ENCODE measurements around the gene CLEC20A.
"Not testable (repeated sequence)": the region's sequence is repeated elsewhere in the genome, so short reads cannot be mapped to it uniquely, and the experiment has no call there.

CLEC20A gene

DNA sequence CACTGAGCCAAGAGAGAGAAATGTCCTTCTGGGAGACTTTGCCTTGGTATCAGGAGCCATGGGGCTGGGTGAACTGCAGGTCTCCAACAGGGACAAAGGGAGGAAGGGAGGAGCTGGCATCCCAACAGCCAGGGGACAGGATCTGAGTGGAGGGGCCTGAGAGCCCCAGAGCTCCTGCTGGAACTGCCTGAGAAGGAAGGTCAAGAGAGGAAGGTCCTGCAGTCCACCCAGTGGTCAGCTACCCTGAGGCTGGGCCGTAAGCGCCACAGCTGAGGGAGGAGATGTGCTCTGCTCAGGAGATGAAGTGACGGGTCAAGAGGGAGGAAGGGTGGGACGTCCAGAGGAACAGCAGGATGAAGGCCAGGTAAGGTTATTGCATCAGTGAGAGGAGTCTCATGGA lies 7.5 kb upstream of the CLEC20A start:
- no peak for DNase-seq (ENCODE audit: extremely low read depth, low read depth)
- no peak for TF ChIP-seq CTCF (IDR thresholded peaks at IDR 0.05; ENCODE audit: low read depth, low read length)

DNA sequence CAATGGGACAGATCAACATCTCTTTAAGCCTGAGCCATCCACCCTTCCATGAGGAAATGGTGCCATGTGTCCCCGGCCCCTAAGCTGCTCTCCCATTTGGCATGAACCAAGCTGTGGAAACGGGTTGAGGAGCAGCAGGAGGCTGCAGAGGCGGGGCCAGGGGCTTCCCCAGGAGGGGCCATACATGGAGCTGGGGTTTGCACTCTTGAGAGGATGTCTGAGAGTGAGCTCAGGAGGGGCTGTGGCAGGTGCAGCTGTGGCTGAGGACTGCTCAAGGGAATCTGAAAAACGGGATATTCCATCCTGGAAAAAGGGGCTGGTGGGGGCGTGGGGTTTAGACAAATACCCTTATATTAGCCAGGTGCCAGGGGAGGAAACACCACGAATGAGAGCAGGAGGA lies 7.1 kb upstream of the CLEC20A start:
- no peak for DNase-seq (ENCODE audit: extremely low read depth, low read depth)
- TF ChIP-seq CTCF (IDR thresholded peaks at IDR 0.05; ENCODE audit: low read depth, low read length): no peak

DNA sequence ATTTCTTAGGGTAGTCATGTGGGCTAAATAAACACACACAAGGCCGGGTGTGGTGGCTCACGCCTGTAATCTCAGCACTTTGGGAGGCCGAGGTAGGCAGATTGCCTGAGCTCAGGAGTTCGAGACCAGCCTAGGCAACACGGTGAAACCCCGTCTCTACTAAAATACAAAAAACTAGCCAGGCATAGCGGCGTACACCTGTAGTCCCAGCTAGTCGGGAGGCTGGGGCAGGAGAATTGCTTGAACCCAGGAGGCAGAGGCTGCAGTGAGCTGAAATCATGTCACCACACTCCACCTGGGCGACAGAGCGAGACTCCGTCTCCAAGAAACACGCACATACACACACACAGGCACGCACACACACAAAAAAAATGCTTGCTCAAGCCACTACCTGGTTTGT lies 6.6 kb upstream of the CLEC20A start:
- not testable (repeated sequence) for DNase-seq (ENCODE audit: extremely low read depth, low read depth)

DNA sequence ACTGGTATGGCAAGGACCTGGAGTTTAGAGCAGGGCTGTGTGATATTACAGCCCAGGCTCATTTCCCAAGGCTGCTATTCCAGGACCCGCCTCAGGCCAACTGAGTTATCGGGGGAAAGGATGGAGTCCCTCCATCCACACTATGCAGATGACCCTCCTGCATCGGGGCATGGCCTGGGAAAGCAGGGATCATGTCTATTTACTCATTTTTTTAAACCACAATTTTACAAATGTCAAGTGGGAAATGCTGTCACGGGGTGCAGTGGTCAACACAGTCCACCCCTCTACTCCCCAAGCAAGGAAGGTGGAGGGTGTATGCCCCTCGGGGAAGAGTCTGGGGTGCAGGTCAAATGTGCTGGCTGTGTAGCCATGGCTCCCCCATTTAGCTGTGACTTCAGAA lies 6.1 kb upstream of the CLEC20A start:
- TF ChIP-seq CTCF (IDR thresholded peaks at IDR 0.05; ENCODE audit: low read depth, low read length): no peak
- no peak for DNase-seq (ENCODE audit: extremely low read depth, low read depth)

- DNase-seq (ENCODE audit: extremely low read depth, low read depth): no peak
- no peak for TF ChIP-seq CTCF (IDR thresholded peaks at IDR 0.05; ENCODE audit: low read depth, low read length)
Measured at GRCh38 chr1:178502330-178502714, 5.6 kb upstream of the CLEC20A start.

GRCh38 chr1:178501705-178502329 lies 5.1 kb upstream of the CLEC20A start:
- TF ChIP-seq CTCF (IDR thresholded peaks at IDR 0.05; ENCODE audit: low read depth, low read length): peak; percentile 93
- peak; percentile 15 for DNase-seq (ENCODE audit: extremely low read depth, low read depth)

GRCh38 chr1:178500936-178501554 lies 4.3 kb upstream of the CLEC20A start:
- no peak for DNase-seq (ENCODE audit: extremely low read depth, low read depth)

More at GRCh38 chr1:178500936-178501554, 4.3 kb upstream of the CLEC20A start:
- no peak for TF ChIP-seq CTCF (IDR thresholded peaks at IDR 0.05; ENCODE audit: low read depth, low read length)
